Activated T-cell treated with anti-CD3 and anti-CD28 coated beads, Interleukin-2, amount 50 U/mL, for 1 hour (primary cell): ENCODE data around the gene ASS1.
"Not testable (repeated sequence)": the region's sequence is repeated elsewhere in the genome, so short reads cannot be mapped to it uniquely, and the experiment has no call there.

Experiments used
- DNase-seq: peaks from one replicate; pipeline ENCODE4 v3.0.0-alpha.2; 2020

The ASS1 gene

GRCh38 chr9:130419521-130420035, 25.2 kb upstream of the ASS1 start:
- no peak for DNase-seq

- no peak for DNase-seq
Measured at GRCh38 chr9:130421154-130421801, 23.5 kb upstream of the ASS1 start.

GRCh38 chr9:130421802-130422276, 22.9 kb upstream of the ASS1 start:
- no peak for DNase-seq

- no peak for DNase-seq
Measured at GRCh38 chr9:130422546-130422945, 22.2 kb upstream of the ASS1 start.

- no peak for DNase-seq
Measured at GRCh38 chr9:130423272-130423671, 21.5 kb upstream of the ASS1 start.

GRCh38 chr9:130424595-130425454, 19.9 kb upstream of the ASS1 start:
- no peak for DNase-seq

GRCh38 chr9:130425741-130426466, 18.9 kb upstream of the ASS1 start:
- DNase-seq, result no peak

- DNase-seq, result no peak
Measured at GRCh38 chr9:130426467-130426773, 18.3 kb upstream of the ASS1 start.

- DNase-seq, result no peak
Measured at GRCh38 chr9:130426883-130427282, 17.9 kb upstream of the ASS1 start.

- no peak for DNase-seq
Measured at GRCh38 chr9:130427326-130427725, 17.4 kb upstream of the ASS1 start.

GRCh38 chr9:130428086-130428665, 16.6 kb upstream of the ASS1 start:
- DNase-seq, result no peak

- DNase-seq, result no peak
Measured at GRCh38 chr9:130429381-130429780, 15.4 kb upstream of the ASS1 start.

GRCh38 chr9:130429831-130430230, 14.9 kb upstream of the ASS1 start:
- no peak for DNase-seq

GRCh38 chr9:130430232-130430631, 14.5 kb upstream of the ASS1 start:
- no peak for DNase-seq

- no peak for DNase-seq
Measured at GRCh38 chr9:130430734-130431535, 13.8 kb upstream of the ASS1 start.

- no peak for DNase-seq
Measured at GRCh38 chr9:130431536-130432303, 13.0 kb upstream of the ASS1 start.

- DNase-seq, result no peak
Measured at GRCh38 chr9:130432362-130432761, 12.4 kb upstream of the ASS1 start.

- no peak for DNase-seq
Measured at GRCh38 chr9:130432796-130433167, 12.0 kb upstream of the ASS1 start.

GRCh38 chr9:130433168-130433946, 11.4 kb upstream of the ASS1 start:
- DNase-seq, result peak; percentile 39

- no peak for DNase-seq
Measured at GRCh38 chr9:130433947-130434262, 10.9 kb upstream of the ASS1 start.

- DNase-seq, result not testable (repeated sequence)
Measured at GRCh38 chr9:130434656-130435055, 10.1 kb upstream of the ASS1 start.
